Upper lobe of left lung (tissue), 6 donors: Measurements from ENCODE around the gene SYT6. TPM values are rescaled to one million over a fixed set of nuclear protein-coding genes. Genes with fewer than 3 reads are reported as not detected.

Source experiments
- ATAC-seq, 2 donors: fragments of 200-7000 bp; cut with Tn5 transposase; one replicate each; pipeline ENCODE4 v1.9.1; 2022; ENCODE audit warnings: mild to moderate bottlenecking in 2 of 2, moderate library complexity in 2 of 2; ENCODE audit not compliant: low FRiP score in 2 of 2
- DNase-seq, 2 donors: peaks; one replicate each; pipeline ENCODE4 v3.0.0-alpha.2; 2019 to 2020
- H3K27ac ChIP-seq, 4 donors: fragments of 200-600 bp; sonication (generic); one replicate each; pipeline ENCODE4 v1.5.1; 2016 to 2019
- H3K27me3 ChIP-seq, 4 donors: fragments of 200-600 bp; sonication (generic); one replicate each; pipeline ENCODE4 v1.5.1; 2017 to 2019
- H3K36me3 ChIP-seq, 4 donors: fragments of 200-600 bp; sonication (generic); one replicate each; pipeline ENCODE4 v1.5.1; 2016 to 2019
- H3K4me1 ChIP-seq, 4 donors: fragments of 200-600 bp; sonication (generic); one replicate each; pipeline ENCODE4 v1.5.1; 2018 to 2019
- H3K4me3 ChIP-seq, 4 donors: fragments of 200-600 bp; sonication (generic); one replicate each; pipeline ENCODE4 v1.5.1; 2017 to 2019; ENCODE audit warnings: mild to moderate bottlenecking in 2 of 4, moderate library complexity in 1 of 4
- H3K9me3 ChIP-seq, 4 donors: fragments of 200-600 bp; sonication (generic); one replicate each; pipeline ENCODE4 v1.5.1; 2018 to 2019
- CTCF ChIP-seq, 6 experiments: fragments of 450-650 bp in 4 of 6; fragments of 200-600 bp in 2 of 6; sonication (generic) in 2 of 6; IDR thresholded peaks; one replicate each; pipeline ENCODE4 v1.5.1; 2016 to 2019; ENCODE audit warnings: antibody characterized with exemption in 6 of 6
- EP300 ChIP-seq, 4 donors: sonication (generic); formaldehyde crosslinking; IDR thresholded peaks; one replicate each; pipeline ENCODE4 v1.5.1; 2017; ENCODE audit warnings: antibody characterized with exemption in 4 of 4, control low read depth in 2 of 4
- POLR2A ChIP-seq, 4 donors: fragments of 450-650 bp; IDR thresholded peaks; one replicate each; pipeline ENCODE4 v1.5.1; 2016 to 2017; ENCODE audit warnings: antibody characterized with exemption in 4 of 4, mild to moderate bottlenecking in 2 of 4
- POLR2AphosphoS5 ChIP-seq, 2 donors: sonication (generic); formaldehyde crosslinking; IDR thresholded peaks; one replicate each; pipeline ENCODE4 v1.5.1; 2017; ENCODE audit warnings: antibody characterized with exemption in 2 of 2
- WGBS, 2 donors: methylation state at CpG; one replicate each; pipeline ENCODE4 v1.1.5; 2017 to 2018; 5-methylcytosine and 5-hydroxymethylcytosine counted together
- total RNA-seq, 6 donors: library from RNA; depleted of rRNA in 4 of 6; stranded (reverse); fragments of >200 nt in 4 of 6; gene quantifications; one replicate each; pipeline versions ENCODE4 v1.1.0 to v1.2.1, GENCODE V29; 2016 to 2021
- donor health status: DM: no; HTN: no; CAD: no; lungs with moderate emphysema.
- donor health status: DM: no; HTN: yes; CAD: no; lungs with severe emphysema.

Gene SYT6
- total RNA-seq, 6 donors from 2014 or later, result 0.07 TPM; not detected in 5

GRCh38 chr1:114178936-114179335 is 25.3 kb upstream of the SYT6 start:
- Histone ChIP-seq H3K36me3 (no peaks in the 10 kb centered on the region), H3K4me3 (no peak overlapping the region), H3K4me1 (no peaks in the 10 kb centered on the region), H3K9me3 (no peaks in the 10 kb centered on the region), H3K27me3 (no peaks in the 10 kb centered on the region), H3K27ac (no peak overlapping the region)
- TF ChIP-seq CTCF (IDR thresholded peaks at IDR 0.05), result no peak
- TF ChIP-seq EP300 (IDR thresholded peaks at IDR 0.05), result no peak
- no peak for TF ChIP-seq POLR2AphosphoS5 (IDR thresholded peaks at IDR 0.05)
- TF ChIP-seq POLR2A (IDR thresholded peaks at IDR 0.05), result no peak
- WGBS, 2 donors, result 57 to 82% methylated on average over 2 of the region's 2 CpGs
- ATAC-seq (no peak), DNase-seq (no peak)

- ATAC-seq (no peak), DNase-seq (no peak)
- no peaks in the 10 kb centered on the region for H3K36me3 ChIP-seq
- H3K4me1 ChIP-seq, result no peaks in the 10 kb centered on the region
- TF ChIP-seq POLR2AphosphoS5 (IDR thresholded peaks at IDR 0.05) (no peak), POLR2A (IDR thresholded peaks at IDR 0.05) (no peak), CTCF (IDR thresholded peaks at IDR 0.05) (no peak), EP300 (IDR thresholded peaks at IDR 0.05) (no peak)
- no peaks in the 10 kb centered on the region for H3K9me3 ChIP-seq
- no peak overlapping the region for H3K4me3 ChIP-seq
- no peak overlapping the region for H3K27ac ChIP-seq
- no peaks in the 10 kb centered on the region for H3K27me3 ChIP-seq
Observed at GRCh38 chr1:114177282-114177681, 23.6 kb upstream of the SYT6 start.

GRCh38 chr1:114176366-114176765 is 22.7 kb upstream of the SYT6 start:
- ATAC-seq, result no peak
- 87 to 100% methylated on average over 2 of the region's 2 CpGs for WGBS, 2 donors
- H3K9me3 ChIP-seq, result no peaks in the 10 kb centered on the region

GRCh38 chr1:114173680-114174079 is 20.0 kb upstream of the SYT6 start:
- no peak for TF ChIP-seq CTCF (IDR thresholded peaks at IDR 0.05)
- TF ChIP-seq POLR2A (IDR thresholded peaks at IDR 0.05), result no peak
- no peak for TF ChIP-seq POLR2AphosphoS5 (IDR thresholded peaks at IDR 0.05)
- TF ChIP-seq EP300 (IDR thresholded peaks at IDR 0.05), result no peak
- Histone ChIP-seq H3K36me3 (no peaks in the 10 kb centered on the region), H3K27me3 (no peaks in the 10 kb centered on the region), H3K9me3 (no peaks in the 10 kb centered on the region), H3K27ac (no peak overlapping the region), H3K4me1 (no peaks in the 10 kb centered on the region), H3K4me3 (no peak overlapping the region)
- WGBS, 2 donors, result 77 to 87% methylated on average over 5 of the region's 5 CpGs
- ATAC-seq (no peak), DNase-seq (no peak)

More at GRCh38 chr1:114176366-114176765, 22.7 kb upstream of the SYT6 start:
- Histone ChIP-seq H3K4me3 (no peak overlapping the region), H3K36me3 (no peaks in the 10 kb centered on the region), H3K27ac (no peak overlapping the region), H3K27me3 (no peaks in the 10 kb centered on the region), H3K4me1 (no peaks in the 10 kb centered on the region)
- no peak for DNase-seq
- TF ChIP-seq EP300 (IDR thresholded peaks at IDR 0.05) (no peak), CTCF (IDR thresholded peaks at IDR 0.05) (no peak), POLR2AphosphoS5 (IDR thresholded peaks at IDR 0.05) (no peak), POLR2A (IDR thresholded peaks at IDR 0.05) (no peak)

- no peak for DNase-seq
- no peak overlapping the region for H3K4me3 ChIP-seq
- 75 to 88% methylated on average over 3 of the region's 3 CpGs for WGBS, 2 donors
- no peak for ATAC-seq
- no peak overlapping the region for H3K27ac ChIP-seq
- TF ChIP-seq POLR2AphosphoS5 (IDR thresholded peaks at IDR 0.05), result no peak
- no peak for TF ChIP-seq POLR2A (IDR thresholded peaks at IDR 0.05)
- no peak for TF ChIP-seq EP300 (IDR thresholded peaks at IDR 0.05)
- TF ChIP-seq CTCF (IDR thresholded peaks at IDR 0.05), result no peak
- no peaks in the 10 kb centered on the region for H3K36me3 ChIP-seq
- H3K9me3 ChIP-seq, result no peaks in the 10 kb centered on the region
- no peaks in the 10 kb centered on the region for H3K4me1 ChIP-seq
- H3K27me3 ChIP-seq, result no peaks in the 10 kb centered on the region
Observed at GRCh38 chr1:114169509-114169908, 15.8 kb upstream of the SYT6 start.
